PC-9 (cell line): ENCODE measurements around the gene ITGB6.

Experiments used
- CTCF ChIP-seq: fragments of 200-600 bp; sonication (generic); conservative IDR thresholded peaks from 2 replicates; pipeline ENCODE4 v1.6.1; 2017; ENCODE audit warnings: mixed run types, antibody characterized with exemption, mild to moderate bottlenecking, moderate library complexity
- EZH2 ChIP-seq: fragments of 200-600 bp; sonication (generic); IDR thresholded peaks from 2 replicates; pipeline ENCODE4 v1.8.0; 2017; ENCODE audit warnings: antibody characterized with exemption, low read depth

GRCh38 chr2:160050147-160050546 lies 149.9 kb downstream of the ITGB6 start:
- TF ChIP-seq EZH2, result no peak
- no peak for TF ChIP-seq CTCF
